GM12872 (cell line): Measurements from ENCODE around the gene AIFM3.

Source experiments
- TF ChIP-seq, protein P1 (sequence below): IDR thresholded peaks from 3 replicates; pipeline ENCODE4 v1.5.1; 2011; ENCODE audit warnings: low read depth, mild to moderate bottlenecking, low read length, moderate library complexity; ENCODE audit not compliant: insufficient read depth

Gene AIFM3

DNA sequence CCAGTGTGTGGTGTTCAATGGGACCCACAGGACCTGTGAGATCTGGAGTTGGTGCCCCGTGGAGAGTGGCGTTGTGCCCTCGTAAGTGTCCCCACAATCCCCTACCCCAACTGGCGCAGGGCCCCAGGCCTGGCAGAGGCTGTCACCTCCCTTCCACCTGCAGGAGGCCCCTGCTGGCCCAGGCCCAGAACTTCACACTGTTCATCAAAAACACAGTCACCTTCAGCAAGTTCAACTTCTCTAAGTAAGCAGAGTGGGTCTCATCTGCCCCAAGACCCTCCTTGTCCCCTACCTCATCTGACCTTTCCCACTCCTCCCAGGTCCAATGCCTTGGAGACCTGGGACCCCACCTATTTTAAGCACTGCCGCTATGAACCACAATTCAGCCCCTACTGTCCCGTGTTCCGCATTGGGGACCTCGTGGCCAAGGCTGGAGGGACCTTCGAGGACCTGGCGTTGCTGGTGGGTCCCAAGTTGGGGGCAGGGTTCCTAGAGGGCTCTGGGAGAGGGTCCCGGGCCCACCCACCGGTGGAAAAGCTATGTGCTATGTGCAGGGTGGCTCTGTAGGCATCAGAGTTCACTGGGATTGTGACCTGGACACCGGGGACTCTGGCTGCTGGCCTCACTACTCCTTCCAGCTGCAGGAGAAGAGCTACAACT, 56.0 kb downstream of the AIFM3 start:
- TF ChIP-seq, protein P1, sequence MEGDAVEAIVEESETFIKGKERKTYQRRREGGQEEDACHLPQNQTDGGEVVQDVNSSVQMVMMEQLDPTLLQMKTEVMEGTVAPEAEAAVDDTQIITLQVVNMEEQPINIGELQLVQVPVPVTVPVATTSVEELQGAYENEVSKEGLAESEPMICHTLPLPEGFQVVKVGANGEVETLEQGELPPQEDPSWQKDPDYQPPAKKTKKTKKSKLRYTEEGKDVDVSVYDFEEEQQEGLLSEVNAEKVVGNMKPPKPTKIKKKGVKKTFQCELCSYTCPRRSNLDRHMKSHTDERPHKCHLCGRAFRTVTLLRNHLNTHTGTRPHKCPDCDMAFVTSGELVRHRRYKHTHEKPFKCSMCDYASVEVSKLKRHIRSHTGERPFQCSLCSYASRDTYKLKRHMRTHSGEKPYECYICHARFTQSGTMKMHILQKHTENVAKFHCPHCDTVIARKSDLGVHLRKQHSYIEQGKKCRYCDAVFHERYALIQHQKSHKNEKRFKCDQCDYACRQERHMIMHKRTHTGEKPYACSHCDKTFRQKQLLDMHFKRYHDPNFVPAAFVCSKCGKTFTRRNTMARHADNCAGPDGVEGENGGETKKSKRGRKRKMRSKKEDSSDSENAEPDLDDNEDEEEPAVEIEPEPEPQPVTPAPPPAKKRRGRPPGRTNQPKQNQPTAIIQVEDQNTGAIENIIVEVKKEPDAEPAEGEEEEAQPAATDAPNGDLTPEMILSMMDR = 0 out of 3 replicates have a peak, but pooled peaks have one; percentile 27

DNA sequence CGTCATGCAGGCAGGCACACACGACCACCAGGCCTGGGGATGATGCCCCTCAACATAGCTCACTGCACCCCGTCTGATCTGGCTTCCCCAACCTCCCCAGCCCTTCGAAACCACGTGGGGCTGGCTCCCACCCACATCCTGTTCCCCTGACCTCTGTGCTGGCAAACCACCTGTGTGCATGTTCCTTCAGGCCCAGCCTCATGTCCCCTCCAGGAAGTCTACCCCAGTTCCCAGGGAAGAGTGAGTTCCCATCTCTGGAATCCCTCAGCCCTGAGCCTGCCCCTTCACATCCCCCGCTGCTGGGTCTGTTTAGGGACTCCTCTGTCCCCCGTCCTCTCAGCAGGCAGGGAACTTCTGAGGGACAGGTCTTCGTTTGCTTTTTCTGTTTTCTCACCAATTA, 58.2 kb downstream of the AIFM3 start:
- TF ChIP-seq, protein P1 = no peak

DNA sequence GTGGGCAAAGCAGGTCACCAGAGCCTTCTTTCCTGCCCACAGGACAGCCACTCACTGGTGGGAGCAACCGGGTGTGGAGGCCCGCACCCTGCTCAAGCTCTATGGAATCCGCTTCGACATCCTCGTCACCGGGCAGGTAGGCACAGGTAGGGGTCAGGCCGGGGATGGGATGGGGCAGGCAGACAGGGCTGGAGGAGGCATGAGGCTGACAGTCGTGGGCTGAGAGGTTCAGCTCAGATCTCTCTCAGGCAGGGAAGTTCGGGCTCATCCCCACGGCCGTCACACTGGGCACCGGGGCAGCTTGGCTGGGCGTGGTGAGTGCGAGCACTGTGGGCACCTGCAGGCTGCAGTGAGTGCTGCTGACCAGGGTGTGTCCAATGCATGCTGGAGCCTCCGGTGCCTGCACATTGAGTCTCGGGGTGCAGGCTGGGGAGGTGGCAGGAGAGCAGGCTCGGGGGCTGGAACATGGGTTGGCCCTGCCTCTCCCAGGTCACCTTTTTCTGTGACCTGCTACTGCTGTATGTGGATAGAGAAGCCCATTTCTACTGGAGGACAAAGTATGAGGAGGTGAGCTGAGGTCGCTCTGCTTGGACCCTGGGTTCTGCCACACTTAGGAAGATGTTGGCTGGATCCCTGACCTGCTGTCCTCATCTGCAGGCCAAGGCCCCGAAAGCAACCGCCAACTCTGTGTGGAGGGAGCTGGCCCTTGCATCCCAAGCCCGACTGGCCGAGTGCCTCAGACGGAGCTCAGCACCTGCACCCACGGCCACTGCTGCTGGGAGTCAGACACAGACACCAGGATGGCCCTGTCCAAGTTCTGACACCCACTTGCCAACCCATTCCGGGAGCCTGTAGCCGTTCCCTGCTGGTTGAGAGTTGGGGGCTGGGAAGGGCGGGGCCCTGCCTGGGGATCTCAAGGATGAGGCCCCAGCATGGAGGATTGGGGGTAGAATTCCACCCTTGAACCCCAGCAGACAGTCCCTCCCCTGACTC, 59.0 kb downstream of the AIFM3 start:
- TF ChIP-seq, protein P1 = no peak

DNA sequence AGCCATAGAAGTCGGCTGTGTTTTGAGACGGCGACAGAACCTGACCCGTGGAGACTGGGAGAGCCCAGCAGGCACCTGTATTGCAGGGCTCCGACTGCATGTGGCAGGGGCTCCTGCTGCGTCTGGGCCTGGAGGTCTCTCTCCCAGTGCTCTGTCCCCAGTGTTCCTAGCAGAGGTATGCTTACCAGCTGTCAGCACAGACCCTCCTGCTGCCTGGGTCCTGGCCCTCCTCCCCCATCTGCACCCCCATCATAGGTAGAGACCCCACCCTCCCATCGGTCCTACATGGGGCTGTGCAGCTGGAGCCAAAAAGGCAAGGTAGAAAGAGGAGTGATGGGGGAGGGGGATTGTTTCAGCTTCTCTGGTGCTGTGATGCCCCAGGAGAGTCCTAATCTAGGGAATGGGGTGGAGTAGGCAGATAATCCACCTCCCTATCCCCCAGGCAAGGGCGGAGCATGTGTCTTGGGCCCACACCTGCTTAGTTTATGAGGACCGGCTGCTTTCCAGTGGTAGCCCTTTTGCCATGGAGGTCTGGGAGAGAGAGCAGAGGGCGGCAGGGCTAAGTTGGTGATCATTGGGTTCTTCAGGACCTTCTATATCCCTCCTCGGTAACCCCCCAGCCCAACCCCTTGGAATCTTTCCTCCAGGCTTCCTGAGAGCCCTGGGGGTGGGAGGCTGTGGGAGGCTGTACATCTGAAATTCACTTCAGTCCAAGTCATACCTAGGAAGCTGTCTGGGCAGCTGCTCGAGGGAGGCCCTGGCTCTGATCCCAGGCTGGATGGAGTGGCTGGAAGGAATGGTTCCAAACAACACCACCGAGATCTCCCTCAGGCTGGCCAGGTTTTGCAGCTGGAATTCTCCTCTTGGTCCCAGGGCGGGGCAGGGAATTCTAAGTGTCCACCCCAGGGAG, 60.0 kb downstream of the AIFM3 start:
- TF ChIP-seq, protein P1 = no peak

DNA sequence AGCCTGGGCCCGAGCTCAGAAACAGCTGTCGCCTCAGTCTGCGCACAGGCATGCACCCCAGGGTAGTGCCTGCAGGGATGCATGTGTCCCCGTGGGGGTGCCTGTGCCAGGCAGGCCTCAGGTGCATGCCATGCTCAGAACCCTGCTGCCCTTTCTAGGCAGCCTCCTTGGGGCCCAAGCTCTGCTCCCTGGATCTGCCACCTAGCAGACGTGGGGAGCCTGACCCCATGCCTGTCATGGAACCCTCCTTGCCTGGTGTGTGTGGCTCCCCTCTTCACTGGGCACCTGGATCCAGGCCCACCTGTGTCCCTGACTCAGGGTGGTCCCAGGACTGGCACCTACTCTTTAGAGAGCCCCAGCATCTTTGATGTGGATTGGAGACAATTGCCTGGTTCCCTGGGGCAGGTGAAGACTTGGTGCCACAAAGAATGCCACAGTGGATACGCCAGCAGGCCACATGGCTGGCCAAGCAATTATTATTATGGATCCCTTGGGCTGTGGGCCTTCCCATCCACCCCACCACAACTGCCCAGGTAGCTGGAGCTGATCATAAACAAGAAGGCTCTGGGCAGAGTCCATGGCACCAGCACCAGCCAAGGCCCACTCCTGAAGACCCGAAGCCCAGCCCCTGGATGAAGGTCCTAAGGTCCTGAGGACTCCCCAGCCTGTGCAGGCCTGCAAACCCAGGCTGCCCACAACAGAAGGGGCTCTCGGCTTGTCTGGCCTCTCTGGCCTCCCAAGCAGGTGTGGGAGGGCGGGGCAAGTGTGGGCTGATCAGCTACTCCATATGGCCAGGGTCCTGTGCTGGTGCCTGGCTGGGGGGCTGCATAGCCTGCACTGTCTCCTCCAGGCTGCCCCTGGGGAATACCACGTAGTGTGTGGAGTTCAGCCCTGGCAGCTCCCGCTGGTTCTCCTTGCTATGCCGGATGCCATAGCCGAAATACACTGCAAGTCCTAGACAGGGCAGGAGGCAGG, 61.5 kb downstream of the AIFM3 start:
- TF ChIP-seq, protein P1 = no peak

DNA sequence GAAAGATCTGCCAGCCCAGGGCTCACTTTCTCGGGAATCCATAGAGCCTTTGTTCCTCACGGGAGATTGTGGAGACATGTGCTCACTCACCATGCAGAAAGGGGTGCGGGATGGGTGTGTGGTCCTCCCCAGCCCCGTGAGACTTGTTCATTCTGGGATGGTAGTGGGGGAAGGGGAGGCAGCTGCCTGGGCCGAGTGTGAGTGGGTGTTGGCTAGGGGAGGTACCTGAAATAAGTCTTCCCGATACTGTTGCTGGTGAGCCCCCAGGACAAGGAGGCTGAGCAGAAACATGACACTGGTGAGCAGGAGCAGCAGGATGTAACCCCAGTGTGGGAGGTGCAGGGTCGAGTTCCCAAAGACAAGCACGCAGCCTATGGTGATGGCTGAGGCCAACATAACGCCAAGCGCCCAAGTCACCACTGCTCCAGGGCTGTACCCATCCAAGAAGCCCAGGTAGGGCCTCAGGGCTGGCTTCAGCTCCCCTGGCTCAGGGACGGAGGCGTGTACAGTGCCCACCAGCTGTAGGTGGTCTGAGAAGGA, 62.5 kb downstream of the AIFM3 start:
- TF ChIP-seq, protein P1 = no peak
